OCI-M1 (cell line): ENCODE data around the gene DBNDD1.
"Not testable (repeated sequence)": the region's sequence is repeated elsewhere in the genome, so short reads cannot be mapped to it uniquely, and the experiment has no call there.

Experiments
- DNase-seq: peaks from one replicate; lab custom pipeline; 2025; lab: John Stamatoyannopoulos, UW

Gene DBNDD1

DNA sequence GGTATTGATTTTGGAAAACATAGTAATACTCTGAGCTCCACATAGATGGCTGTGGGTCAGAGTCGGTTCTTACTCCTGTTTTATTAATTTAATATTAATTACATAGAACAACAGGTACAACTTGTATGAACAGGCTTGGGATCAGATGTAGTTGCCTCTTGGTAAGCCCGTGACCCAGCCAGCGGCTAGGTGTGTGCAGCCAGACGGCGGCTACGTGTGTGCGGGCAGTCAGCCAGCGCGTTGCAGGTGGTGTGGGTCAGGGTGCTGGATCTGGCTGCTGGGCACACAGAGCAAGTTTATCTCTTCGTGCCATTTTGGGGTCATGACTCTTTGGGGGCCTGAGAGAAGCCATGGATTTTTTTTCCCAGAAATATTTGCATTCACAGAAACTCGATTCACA is 30.3 kb downstream of the DBNDD1 start:
- DNase-seq, result no peak

DNA sequence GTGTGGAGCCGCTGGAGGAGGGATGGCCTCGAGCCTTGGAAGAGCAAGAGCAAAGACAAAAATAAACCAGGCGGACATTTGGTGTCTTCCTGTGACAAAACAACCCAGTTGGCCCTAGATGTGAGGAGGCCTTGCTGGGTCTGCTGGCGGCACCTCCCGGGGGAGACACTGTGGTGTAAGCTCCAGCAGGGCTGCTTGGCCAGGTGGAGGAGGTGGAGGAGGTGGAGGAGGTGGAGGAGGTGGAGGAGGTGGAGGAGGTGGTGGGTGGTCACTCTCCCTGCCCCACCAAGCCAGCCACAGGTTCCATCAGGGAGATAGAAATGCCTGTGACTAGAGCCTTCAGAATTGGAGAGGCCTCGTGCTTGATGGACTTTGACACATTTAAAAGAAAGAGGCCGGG is 32.1 kb downstream of the DBNDD1 start:
- no peak for DNase-seq

DNA sequence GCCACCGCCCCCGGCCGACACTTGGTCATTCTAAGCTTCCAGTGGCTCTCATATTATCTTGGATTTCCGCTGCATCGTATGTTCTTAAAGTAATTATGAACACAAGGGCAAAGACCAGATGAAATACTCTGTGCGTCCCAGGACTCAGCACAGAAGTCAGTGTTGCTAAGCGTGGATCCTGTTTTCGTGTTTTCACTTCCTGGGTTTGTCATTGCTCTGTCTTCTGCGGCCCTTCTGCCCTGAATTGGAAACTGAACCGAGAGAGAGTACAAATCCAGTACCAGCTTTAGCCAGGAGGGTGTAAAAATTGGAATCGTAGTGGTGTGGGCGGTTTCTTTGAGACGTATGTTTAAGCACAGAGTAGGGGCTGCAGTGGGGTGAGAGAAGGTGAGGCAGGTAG is 32.7 kb downstream of the DBNDD1 start:
- no peak for DNase-seq

GRCh38 chr16:89985219-89985618 is 34.0 kb downstream of the DBNDD1 start:
- DNase-seq, result no peak

DNA sequence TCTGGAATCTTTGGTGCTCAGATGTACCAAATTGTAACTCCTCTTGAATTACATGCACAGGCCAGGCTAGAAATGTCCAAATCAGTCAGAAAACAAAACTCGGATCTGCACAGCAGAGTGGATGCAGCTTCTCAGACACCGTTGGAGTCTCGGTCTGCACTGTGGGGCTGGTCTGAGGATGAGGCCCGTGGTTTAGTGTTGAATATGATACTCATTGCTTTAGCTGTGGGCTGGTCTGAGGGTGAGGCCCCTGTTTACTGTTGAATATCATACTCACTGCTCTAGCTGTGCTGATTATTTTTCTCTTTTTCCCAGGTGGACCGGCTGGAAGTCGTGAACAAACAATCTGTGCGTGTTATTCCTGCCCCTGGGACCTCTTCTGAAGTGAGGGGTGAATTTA is 35.0 kb downstream of the DBNDD1 start:
- DNase-seq, result no peak

GRCh38 chr16:89983536-89983935 is 35.7 kb downstream of the DBNDD1 start:
- no peak for DNase-seq

DNA sequence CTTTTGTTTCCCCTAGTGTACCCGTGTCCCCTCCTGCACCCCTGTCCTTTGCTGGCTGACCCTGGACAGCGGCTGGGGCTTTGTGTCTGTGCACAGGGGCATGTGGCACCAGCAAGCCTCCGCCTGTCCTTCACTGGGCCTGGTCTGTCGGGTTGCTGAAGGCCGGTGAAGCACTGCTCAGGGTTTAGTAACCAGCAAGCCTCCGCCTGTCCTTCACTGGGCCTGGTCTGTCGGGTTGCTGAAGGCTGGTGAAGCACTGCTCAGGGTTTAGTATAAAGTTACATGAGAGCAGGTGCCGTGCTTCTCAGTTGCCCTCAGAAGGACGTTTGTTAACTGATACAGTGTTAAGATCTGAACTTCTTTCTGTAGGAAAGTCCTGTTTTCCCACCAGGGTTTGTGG is 36.9 kb downstream of the DBNDD1 start:
- no peak for DNase-seq

DNA sequence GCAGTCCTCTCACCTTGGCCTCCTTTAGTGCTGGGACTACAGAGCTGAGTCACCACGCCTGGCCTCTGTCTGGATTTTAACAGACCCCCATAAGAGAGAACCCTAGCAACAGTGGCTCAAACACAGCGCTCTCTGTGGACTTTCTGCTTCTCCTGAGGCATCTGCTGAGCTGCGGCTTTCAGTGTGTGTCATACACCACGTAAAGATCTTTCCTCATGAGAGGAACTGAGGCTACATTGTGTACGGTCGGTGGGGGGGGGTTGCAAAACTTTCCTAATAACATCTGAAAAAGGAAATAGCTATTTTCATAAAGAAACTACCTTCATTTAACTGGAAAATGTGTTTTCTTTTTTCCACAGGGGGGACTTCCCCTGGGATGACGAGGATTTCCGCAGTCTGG is 37.8 kb downstream of the DBNDD1 start:
- DNase-seq, result no peak

- no peak for DNase-seq
These were observed 44.4 kb downstream of the DBNDD1 start for GRCh38 chr16:89974870-89975269.

- DNase-seq, result no peak
These were observed 45.5 kb downstream of the DBNDD1 start for GRCh38 chr16:89973654-89974335.

GRCh38 chr16:89973235-89973634 is 46.0 kb downstream of the DBNDD1 start:
- no peak for DNase-seq

DNA sequence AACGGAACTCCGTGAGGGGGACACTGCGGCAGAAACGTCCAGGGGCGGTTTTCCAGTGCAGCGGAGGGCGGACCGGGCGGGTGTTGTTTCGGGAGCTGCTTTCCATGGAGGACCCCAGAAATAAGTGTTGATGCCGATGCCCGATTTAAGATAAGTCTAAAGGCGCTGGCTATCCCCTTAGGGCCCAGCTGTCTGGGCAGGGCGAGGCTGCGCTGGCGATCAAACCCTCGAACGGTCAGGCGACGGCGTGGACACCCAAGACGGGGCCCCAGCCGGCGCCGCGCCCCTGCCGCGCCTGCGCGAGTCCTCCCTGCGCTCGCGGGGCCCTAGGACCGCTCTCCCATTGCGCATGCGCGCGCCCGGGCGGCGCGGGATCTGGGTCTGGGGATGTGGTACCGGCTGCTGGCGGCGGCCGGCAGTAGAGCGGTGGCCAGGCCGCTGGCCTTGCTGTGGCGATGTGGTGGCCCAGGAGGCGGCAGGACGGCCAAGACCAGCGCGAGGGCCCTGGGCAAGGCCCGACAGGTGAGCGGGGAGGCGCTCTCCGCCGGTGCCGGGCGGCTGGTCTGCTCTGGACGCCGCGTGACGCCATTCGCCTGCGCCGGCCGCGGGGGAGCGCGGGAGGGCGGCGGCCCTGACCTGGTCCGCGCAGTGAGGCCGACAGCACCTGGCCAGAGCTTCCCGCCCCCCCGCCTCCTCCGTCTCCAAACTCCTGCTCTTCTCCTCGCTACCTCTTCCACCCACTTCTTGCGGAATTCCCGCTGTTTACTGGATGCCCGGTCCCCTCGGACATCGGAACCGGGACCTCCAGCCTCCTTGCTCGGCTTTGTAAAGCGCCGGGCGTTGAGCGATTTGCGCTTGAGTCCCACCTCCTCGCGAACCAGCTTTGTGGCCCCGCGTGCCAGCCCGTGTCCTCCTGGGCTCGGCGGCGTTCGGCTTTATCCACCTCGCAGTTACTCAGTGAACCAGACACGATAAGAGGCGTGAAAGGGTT is 46.7 kb downstream of the DBNDD1 start:
- peak; percentile 97 for DNase-seq

DNA sequence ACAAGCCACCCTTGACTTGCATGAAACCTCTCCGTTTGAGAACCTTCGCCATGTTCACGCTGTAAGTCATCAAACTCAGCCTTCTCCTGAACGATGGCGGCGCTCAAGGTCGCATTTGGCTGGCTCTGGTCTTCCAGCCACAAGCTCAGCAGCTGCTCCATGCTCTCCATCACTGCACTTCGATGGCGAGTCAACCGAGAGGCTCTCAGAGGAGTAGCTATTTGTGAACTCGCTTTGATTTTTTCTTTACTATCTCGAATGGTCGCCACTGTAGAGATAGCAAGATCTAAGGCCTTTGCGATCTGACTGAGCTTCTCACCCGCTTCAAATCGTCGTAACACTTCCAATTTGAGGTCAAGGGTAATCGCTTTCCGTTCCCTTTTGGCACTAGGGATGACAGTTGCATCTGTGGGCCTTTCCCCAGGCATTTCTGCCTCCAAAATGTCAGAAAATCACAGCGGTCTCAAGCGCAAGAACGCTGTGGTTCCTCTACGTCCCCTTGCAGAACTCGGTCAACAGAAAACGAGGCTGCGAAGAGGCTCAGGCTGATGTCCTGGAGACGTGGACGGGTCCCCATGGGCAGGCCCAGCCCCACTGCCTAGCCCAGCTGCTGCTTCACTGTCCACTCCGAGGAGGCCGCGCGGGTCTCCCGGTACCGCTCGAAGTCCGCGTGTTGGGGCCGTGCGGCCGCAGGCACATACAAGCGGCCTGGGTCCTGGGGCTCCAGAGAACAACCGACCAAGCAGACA is 47.6 kb downstream of the DBNDD1 start:
- no peak for DNase-seq

- peak; percentile 80 for DNase-seq
These were observed 49.4 kb downstream of the DBNDD1 start for GRCh38 chr16:89969741-89970410.

GRCh38 chr16:89968074-89968473 is 51.2 kb downstream of the DBNDD1 start:
- not testable (repeated sequence) for DNase-seq

- not testable (repeated sequence) for DNase-seq
These were observed 51.8 kb downstream of the DBNDD1 start for GRCh38 chr16:89967436-89967835.

DNA sequence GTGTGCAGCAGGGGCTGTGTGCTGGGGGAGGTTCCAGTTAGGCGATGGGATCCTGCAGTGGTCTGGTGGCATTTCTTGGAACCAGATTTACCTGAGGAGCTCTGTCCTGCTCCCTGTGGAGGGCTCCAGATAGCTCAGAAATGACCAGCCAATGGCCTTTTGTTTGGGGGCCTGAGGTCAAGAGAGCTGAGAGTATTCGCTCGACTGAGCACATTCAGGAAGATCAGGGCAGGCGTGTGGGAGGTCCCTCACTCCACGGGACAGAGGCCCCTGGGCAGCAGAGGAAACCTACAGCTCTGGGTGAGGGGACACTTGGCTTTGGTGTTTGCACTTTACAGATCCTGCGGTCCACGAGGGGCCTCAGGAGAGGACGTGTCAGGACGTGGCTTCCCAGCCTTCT is 52.5 kb downstream of the DBNDD1 start:
- no peak for DNase-seq

- no peak for DNase-seq
These were observed 53.6 kb downstream of the DBNDD1 start for GRCh38 chr16:89965447-89966225.

GRCh38 chr16:89964201-89964600 is 55.1 kb downstream of the DBNDD1 start:
- DNase-seq, result no peak

DNA sequence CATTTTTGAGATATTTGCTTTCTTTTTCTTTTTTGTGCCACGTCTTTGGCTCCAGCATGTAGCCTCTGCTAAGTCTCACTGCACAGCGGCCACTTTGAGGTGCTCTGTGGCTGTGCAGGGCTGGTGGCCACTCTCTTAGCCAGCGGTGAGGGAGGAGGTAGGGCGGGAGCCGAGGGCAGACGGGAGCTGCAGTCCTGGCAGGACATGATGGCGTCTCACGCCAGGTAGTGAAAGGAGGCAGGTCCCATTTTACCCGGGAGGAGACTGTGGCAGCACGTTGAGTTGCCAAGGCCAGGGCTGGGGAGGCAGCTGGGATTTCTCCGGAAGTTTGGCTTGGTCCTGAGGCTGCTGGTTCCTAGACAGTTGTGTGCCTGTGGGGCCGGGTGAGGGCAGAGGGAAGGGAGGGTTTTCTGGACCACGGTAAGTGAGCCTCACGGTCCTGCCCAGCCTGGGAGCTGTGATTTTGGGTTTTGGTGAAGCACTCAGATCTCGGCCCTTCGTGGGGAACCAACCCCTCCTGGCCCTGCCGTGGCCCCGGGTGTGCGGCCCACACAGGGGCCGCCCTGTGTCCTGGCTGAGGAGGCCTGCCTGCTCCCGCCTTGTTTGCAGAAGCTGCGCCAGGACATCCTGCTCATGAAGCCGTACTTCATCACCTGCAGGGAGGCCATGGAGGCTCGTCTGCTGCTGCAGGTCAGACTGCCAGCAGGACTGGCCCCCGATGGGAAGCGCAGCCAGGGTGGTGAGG is 56.3 kb downstream of the DBNDD1 start:
- DNase-seq, result no peak
